HEK293 (cell line): Measurements from ENCODE around the gene SLC38A5.

ENCODE experiments used
- CTCF ChIA-PET: fragments of 350-600 bp; formaldehyde crosslinking; extraction: SDS; loops from one replicate; lab custom pipeline; 2021; ENCODE audit warnings: antibody characterized with exemption; lab: Yijun Ruan, JAX
- POLR2A ChIA-PET: fragments of 300-600 bp; formaldehyde crosslinking; extraction: SDS; loops from one replicate; lab custom pipeline; 2020; ENCODE audit warnings: antibody characterized with exemption, inconsistent platforms; lab: Yijun Ruan, JAX
- H3K27ac ChIP-seq: fragments of 200-500 bp; sonication (Bioruptor generic); 2 replicates; pipeline ENCODE4 v1.5.1; 2014; ENCODE audit warnings: low read depth, low read length, control low read depth, inconsistent platforms; ENCODE audit errors: extremely low read depth
- H3K36me3 ChIP-seq, 2 experiments: fragments of 200-500 bp in 1 of 2; sonication (Bioruptor generic) in 1 of 2; 1 replicate in 1 of 2; 2 replicates in 1 of 2; pipeline ENCODE4 v1.5.1; 2014 to 2017; ENCODE audit warnings: inconsistent platforms in 2 of 2, low read length in 2 of 2; ENCODE audit not compliant: control insufficient read depth in 2 of 2, insufficient read depth in 1 of 2
- H3K4me1 ChIP-seq: fragments of 200-500 bp; sonication (Bioruptor generic); 2 replicates; pipeline ENCODE4 v1.5.1; 2014; ENCODE audit warnings: mild to moderate bottlenecking, low read length, inconsistent platforms; ENCODE audit not compliant: control insufficient read depth, insufficient read depth
- H3K4me3 ChIP-seq: 2 replicates; pipeline ENCODE4 v1.5.1; 2011; ENCODE audit warnings: low read depth, mild to moderate bottlenecking, control low read depth, low read length, moderate library complexity
- H3K9me3 ChIP-seq: fragments of 200-500 bp; sonication (Bioruptor generic); 2 replicates; pipeline ENCODE4 v1.5.1; 2014; ENCODE audit warnings: low read depth, low read length, inconsistent platforms; ENCODE audit not compliant: control insufficient read depth, insufficient read depth
- CTCF ChIP-seq: fragments of 450-650 bp; formaldehyde crosslinking; IDR thresholded peaks from 2 replicates; pipeline ENCODE4 v1.5.1; 2016; ENCODE audit warnings: missing biosample characterization, missing genetic modification characterization
- EGR2 ChIP-seq: fragments of 450-650 bp; formaldehyde crosslinking; IDR thresholded peaks from 2 replicates; pipeline ENCODE4 v1.5.1; 2016; ENCODE audit warnings: low read depth, missing biosample characterization, missing genetic modification characterization
- GLIS1 ChIP-seq: fragments of 450-650 bp; formaldehyde crosslinking; IDR thresholded peaks from 2 replicates; pipeline ENCODE4 v1.5.1; 2016; ENCODE audit warnings: missing biosample characterization, missing genetic modification characterization
- KLF10 ChIP-seq: fragments of 450-650 bp; IDR thresholded peaks from 2 replicates; pipeline ENCODE4 v1.5.1; 2018; ENCODE audit warnings: missing biosample characterization, mild to moderate bottlenecking, missing genetic modification characterization
- KLF9 ChIP-seq: fragments of 450-650 bp; formaldehyde crosslinking; IDR thresholded peaks from 2 replicates; pipeline ENCODE4 v1.5.1; 2016; ENCODE audit warnings: missing biosample characterization, missing genetic modification characterization, low read depth
- PATZ1 ChIP-seq: fragments of 450-650 bp; formaldehyde crosslinking; IDR thresholded peaks from 2 replicates; pipeline ENCODE4 v1.5.1; 2016; ENCODE audit warnings: missing biosample characterization, missing genetic modification characterization
- ZBTB10 ChIP-seq: fragments of 450-650 bp; formaldehyde crosslinking; IDR thresholded peaks from 2 replicates; pipeline ENCODE4 v1.5.1; 2016; ENCODE audit warnings: missing biosample characterization, missing genetic modification characterization
- ZBTB26 ChIP-seq: fragments of 450-650 bp; formaldehyde crosslinking; optimal IDR thresholded peaks from 2 replicates; pipeline ENCODE3; 2016; ENCODE audit warnings: missing biosample characterization, mild to moderate bottlenecking, missing genetic modification characterization
- ZFP69B ChIP-seq: fragments of 450-650 bp; formaldehyde crosslinking; IDR thresholded peaks from 2 replicates; pipeline ENCODE4 v1.5.1; 2016; ENCODE audit warnings: missing biosample characterization, missing genetic modification characterization
- ZNF175 ChIP-seq: fragments of 450-650 bp; formaldehyde crosslinking; IDR thresholded peaks from 2 replicates; pipeline ENCODE4 v1.5.1; 2016; ENCODE audit warnings: missing biosample characterization, missing genetic modification characterization
- ZNF324 ChIP-seq: fragments of 450-650 bp; formaldehyde crosslinking; IDR thresholded peaks from 2 replicates; pipeline ENCODE4 v1.5.1; 2016; ENCODE audit warnings: missing biosample characterization, missing genetic modification characterization
- ZNF335 ChIP-seq: fragments of 450-650 bp; formaldehyde crosslinking; conservative IDR thresholded peaks from 2 replicates; pipeline ENCODE4 v1.5.1; 2016; ENCODE audit warnings: missing biosample characterization, missing genetic modification characterization
- ZNF341 ChIP-seq: fragments of 450-650 bp; formaldehyde crosslinking; IDR thresholded peaks from 2 replicates; pipeline ENCODE4; 2016; ENCODE audit warnings: low read depth, missing biosample characterization, missing genetic modification characterization
- ZNF398 ChIP-seq: fragments of 450-650 bp; formaldehyde crosslinking; IDR thresholded peaks from 2 replicates; pipeline ENCODE4 v1.5.1; 2017; ENCODE audit warnings: missing biosample characterization, missing genetic modification characterization
- ZNF433 ChIP-seq: fragments of 450-650 bp; formaldehyde crosslinking; IDR thresholded peaks from 2 replicates; pipeline ENCODE4 v1.5.1; 2016; ENCODE audit warnings: missing biosample characterization, missing genetic modification characterization, low read depth
- ZNF449 ChIP-seq: fragments of 450-650 bp; formaldehyde crosslinking; IDR thresholded peaks from 2 replicates; pipeline ENCODE4 v1.5.1; 2017; ENCODE audit warnings: missing biosample characterization, mild to moderate bottlenecking, missing genetic modification characterization, moderate library complexity
- ZNF513 ChIP-seq: fragments of 450-650 bp; IDR thresholded peaks from 2 replicates; pipeline ENCODE4 v1.5.1; 2018; ENCODE audit warnings: missing biosample characterization, missing genetic modification characterization
- ZNF558 ChIP-seq: fragments of 450-650 bp; formaldehyde crosslinking; IDR thresholded peaks from 2 replicates; pipeline ENCODE4 v1.5.1; 2016; ENCODE audit warnings: missing biosample characterization, missing genetic modification characterization
- ZNF660 ChIP-seq: fragments of 450-650 bp; IDR thresholded peaks from 2 replicates; pipeline ENCODE4 v1.5.1; 2018; ENCODE audit warnings: missing biosample characterization, mild to moderate bottlenecking, missing genetic modification characterization
- ZNF707 ChIP-seq: fragments of 450-650 bp; formaldehyde crosslinking; IDR thresholded peaks from 2 replicates; pipeline ENCODE4 v1.5.1; 2016; ENCODE audit warnings: missing biosample characterization, missing genetic modification characterization
- ZNF777 ChIP-seq: fragments of 450-650 bp; formaldehyde crosslinking; IDR thresholded peaks from 2 replicates; pipeline ENCODE4 v1.5.1; 2017; ENCODE audit warnings: missing biosample characterization, missing genetic modification characterization, borderline replicate concordance

Gene SLC38A5

GRCh38 chrX:48509245-48509590 is 39.2 kb upstream of the SLC38A5 start (continued):
- TF ChIP-seq PATZ1 (tag by site-specific recombination) (no peak; the same call in 1 of the 2 replicates), ZFP69B (no peak), KLF10 (tag by site-specific recombination) (no peak), ZNF449 (no peak), ZNF660 (no peak), ZNF433 (no peak), ZNF175 (tag by site-specific recombination) (no peak), ZNF558 (tag by site-specific recombination) (no peak), GLIS1 (tag by site-specific recombination) (no peak), ZBTB26 (tag by site-specific recombination) (no peak), ZNF513 (tag by site-specific recombination) (no peak)
- TF ChIP-seq, all 188 proteins: peak for 0

GRCh38 chrX:48508400-48509244 is 38.6 kb upstream of the SLC38A5 start, which contains the start of gene PORCN:
TSS of gene PORCN (plus strand) at chrX:48508992. CDS start at chrX:48509821, 829 bp downstream.
- peak within 1 kb of the TSS; percentile 65 for H3K4me3 ChIP-seq
- H3K9me3 ChIP-seq, result no peaks in the 10 kb centered on the region
- ChIA-PET CTCF (no interaction called here), POLR2A (no interaction called here)
- H3K27ac ChIP-seq, result no peak within 1 kb of the TSS; the same call in 1 of the 2 replicates
- H3K4me1 ChIP-seq, result no peaks in the 10 kb centered on the region
- peaks cover 0 to 11% of the 10 kb centered on the region in 2 experiments; a peak in 1 of 3 replicates for H3K36me3 ChIP-seq
- TF ChIP-seq EGR2 (tag by site-specific recombination) (peak; percentile 25), ZNF335 (peak; percentile 61), ZNF707 (no peak), ZNF398 (peak; percentile 12; the same call in 1 of the 2 replicates), ZNF341 (tag by site-specific recombination) (peak; percentile 85), ZNF324 (tag by site-specific recombination) (peak; percentile 59; the same call in 1 of the 2 replicates), CTCF (tag by site-specific recombination) (no peak), ZBTB10 (peak; percentile 89), KLF9 (tag by site-specific recombination) (peak; percentile 45; the same call in 1 of the 2 replicates), GLIS1 (tag by site-specific recombination) (0 out of 2 replicates have a peak, but pooled peaks have one; percentile 18), ZNF777 (peak; percentile 25; the same call in 1 of the 2 replicates), ZBTB26 (tag by site-specific recombination) (peak; percentile 74)
